HL-60 (cell line): ENCODE data around the gene CDC5L.

ENCODE experiments used
- CTCF ChIP-seq: IDR thresholded peaks from one replicate; pipeline ENCODE4 v1.5.1; 2011; ENCODE audit warnings: low read length, control low read depth, inconsistent platforms; ENCODE audit not compliant: insufficient read depth
- GABPA ChIP-seq: IDR thresholded peaks from 2 replicates; pipeline ENCODE4 v1.6.1; 2012; ENCODE audit warnings: low read depth
- POLR2AphosphoS5 ChIP-seq: IDR thresholded peaks from 2 replicates; pipeline ENCODE4 v1.6.1; 2012; ENCODE audit warnings: low read depth
- REST ChIP-seq: IDR thresholded peaks from 2 replicates; pipeline ENCODE4 v1.6.1; 2012; ENCODE audit warnings: low read depth; ENCODE audit not compliant: insufficient replicate concordance

- TF ChIP-seq CTCF = no peak
- TF ChIP-seq GABPA = no peak
- no peak for TF ChIP-seq REST
- no peak for TF ChIP-seq POLR2AphosphoS5
Observed at GRCh38 chr6:44407951-44408670, 20.6 kb downstream of the CDC5L start.
